Measurements from ENCODE around the gene FIS1.
A peak's percentile ranks its signal among the peaks of the same experiment; 100 is the strongest.
"Not testable (repeated sequence)": the region's sequence is repeated elsewhere in the genome, so short reads cannot be mapped to it uniquely, and the experiment has no call there.

FIS1 gene

DNA sequence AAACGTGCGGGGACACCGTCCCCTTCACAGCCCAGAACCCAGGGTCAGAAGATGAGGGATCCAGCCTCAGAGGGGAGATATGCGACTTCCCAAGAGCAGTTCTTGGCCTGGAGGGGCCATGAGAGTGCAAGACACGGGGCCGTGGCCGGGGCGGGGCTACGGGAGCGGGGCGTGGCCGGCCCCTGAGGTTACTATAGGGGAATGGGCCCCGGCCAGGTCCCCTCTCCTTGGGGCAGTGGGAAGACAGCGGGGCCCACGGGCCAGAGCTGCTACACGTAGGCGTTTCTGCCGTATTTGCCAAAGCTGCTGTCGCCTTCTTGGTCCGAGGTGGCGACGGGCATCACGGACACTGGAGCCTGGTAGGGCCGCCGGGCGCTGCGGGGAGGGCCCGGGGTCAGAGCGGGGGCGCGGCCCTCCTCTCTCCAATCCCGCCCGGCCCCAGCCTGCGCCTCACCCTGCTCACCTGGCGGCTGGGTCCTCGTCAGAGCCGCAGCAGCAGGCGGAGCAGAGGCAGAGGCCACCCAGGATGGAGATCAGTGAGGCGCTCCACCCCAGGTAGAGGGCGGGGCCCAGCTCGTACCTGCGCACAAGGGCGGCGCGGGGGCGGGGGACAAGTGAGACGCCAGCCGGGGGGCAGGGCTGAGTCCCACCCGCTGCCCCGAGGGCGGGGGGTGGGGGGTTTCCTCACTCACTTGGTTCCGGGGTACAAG, 12.6 kb downstream of the FIS1 start:
- no peak for FAIRE-seq

DNA sequence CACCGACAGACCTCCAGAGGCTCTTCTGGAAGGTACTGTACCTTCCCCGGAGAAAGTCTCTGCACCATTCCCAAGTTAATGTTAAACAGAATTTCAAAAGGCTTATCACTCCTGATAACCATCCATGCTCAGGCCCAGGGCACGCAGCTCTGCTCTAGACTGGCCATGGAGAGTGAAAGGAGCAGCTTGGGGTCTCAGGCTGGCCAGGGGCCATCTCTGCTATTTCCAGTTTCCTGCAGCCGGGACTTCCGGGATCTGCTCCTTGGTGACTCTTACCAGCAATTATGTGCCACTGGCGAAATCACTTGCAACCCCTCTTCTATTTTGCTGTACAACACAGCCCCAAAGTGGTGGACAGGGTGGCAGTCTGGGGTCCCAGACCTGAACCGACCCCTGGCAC, 13.2 kb downstream of the FIS1 start:
- no peak for FAIRE-seq

DNA sequence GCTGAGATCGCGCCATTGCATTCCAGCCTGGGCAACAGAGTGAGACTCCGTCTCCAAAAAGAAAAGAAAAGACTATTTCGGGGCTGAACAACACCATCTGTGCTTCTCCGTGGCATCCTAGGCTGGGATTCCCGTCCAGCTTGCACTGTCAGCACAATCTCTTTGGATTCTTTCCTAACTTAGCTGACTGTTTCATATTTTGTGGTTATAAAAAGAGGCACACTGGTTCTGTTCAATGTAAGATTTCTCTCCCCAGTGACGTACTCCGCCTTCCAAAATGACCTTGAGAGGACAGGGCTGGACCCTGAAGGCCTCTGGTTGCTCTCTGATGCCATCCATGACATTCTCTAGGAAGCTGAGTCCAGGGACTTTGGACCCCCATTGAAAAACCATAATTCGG, 18.2 kb downstream of the FIS1 start:
- FAIRE-seq, result no peak

DNA sequence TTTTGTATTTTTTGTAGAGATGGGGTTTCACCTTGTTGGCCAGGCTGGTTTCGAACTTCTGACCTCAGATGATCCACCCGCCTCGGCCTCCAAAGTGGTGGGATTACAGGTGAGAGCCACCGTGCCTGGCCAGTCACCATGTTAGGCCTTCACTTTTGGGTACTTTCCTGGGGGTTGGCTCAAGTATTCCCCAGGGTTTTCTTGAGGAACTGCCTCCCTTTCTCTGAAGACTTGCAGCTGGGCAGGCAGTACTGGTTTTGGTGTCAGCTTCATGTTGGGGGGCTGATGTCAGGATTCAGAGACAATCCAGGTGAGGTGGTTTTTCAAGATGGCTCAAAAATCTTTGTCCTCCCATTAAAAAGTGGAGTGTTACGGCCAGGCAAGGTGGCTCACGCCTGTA, 19.2 kb downstream of the FIS1 start:
- no peak for FAIRE-seq

DNA sequence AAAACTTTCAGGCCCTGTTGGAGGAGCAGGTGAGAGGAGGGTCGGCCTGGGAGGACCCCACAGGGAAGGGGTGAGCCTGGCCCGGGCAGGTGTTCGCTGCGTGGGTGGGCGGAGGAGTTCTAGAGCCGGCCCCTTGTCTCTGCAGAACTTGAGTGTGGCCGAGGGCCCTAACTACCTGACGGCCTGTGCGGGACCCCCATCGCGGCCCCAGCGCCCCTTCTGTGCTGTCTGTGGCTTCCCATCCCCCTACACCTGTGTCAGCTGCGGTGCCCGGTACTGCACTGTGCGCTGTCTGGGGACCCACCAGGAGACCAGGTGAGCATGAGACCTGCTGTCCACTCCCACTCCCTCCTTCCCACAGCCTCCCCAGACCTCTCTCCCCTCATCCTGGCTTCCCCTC, 21.4 kb downstream of the FIS1 start:
- FAIRE-seq, result no peak

DNA sequence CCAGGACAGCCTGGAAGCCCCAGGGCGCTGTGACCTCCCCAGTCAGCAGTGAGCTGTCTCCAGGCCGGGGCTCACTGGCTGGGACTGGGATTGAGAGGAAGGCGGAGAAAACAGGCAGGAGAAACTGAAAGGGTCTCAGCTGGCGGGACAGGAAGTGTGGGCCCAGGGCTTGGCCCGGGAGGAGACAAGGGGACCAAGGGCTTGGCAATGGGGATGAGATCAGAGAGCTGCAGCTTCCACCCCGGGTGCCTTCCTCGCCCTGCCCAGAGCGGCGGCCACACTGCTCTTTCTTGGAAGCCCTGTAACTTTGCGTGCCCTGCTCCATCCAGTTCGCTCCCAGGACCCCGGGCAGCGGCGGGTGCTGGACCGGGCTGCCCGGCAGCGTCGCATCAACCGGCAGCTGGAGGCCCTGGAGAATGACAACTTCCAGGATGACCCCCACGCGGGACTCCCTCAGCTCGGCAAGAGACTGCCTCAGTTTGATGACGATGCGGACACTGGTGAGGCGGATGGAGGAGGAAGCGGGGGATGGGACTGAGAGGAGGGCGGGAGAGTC, 22.5 kb downstream of the FIS1 start:
- FAIRE-seq, result no peak

DNA sequence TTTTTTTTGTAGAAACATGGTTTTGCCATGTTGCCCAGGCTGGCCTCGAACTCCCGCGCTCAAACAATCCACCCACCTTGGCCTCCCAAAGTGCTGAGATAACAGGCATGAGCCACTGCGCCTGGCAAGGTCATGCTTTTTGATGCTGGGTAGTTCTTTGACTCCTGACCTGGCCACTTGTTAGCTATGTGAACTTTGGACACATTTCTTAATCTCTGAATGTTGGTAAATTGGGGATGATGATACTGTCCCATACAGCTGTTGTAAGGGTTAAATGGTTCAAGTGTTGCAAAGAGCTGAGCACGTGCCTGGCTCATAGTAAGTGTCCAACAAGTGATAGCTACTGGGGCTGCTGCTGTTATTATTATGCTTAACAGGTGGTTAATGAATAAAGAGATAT, 24.6 kb downstream of the FIS1 start:
- FAIRE-seq, result no peak

DNA sequence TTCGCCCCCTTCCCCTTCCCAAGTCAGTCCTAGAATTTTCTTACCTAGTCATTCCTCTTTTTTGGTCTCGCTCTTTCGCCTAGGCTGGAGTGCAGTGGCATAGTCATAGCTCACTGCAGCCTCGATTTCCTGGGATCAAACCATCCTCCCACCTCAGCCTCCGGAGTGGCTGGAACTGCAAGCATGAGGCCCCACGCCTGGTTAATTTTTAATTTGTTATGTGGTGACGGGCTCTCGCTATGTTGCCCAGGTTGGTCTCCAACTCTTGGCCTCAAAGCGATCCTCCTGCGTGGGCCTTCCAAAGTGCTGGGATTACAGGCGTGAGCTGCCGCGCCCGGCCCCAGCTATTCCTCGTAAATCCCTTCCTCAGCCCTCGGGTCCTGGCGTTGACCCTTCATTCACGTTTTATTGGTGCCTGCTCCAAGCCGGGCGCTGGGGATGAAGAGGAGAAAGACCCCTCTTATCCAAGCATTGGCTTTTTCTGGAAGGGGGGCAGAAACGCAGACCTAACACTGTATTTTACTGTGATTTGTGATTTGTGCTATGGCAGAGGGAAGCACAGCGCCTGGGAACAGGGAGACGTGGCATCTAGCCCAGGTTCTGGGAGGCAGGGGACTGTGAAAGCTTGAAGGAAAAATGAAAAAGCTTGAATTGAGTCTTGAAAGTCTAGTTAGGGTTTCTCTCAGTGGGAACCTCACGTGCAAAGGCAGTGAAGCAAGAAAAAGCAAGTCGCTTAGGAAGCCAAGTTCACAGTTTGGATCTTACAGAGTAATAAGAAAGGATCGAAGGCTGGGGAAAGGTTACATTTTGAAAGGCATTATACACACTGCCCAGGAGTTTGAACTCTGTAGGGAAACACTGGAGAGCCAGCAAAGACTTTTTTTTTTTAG, 26.4 kb downstream of the FIS1 start:
- no peak for FAIRE-seq

DNA sequence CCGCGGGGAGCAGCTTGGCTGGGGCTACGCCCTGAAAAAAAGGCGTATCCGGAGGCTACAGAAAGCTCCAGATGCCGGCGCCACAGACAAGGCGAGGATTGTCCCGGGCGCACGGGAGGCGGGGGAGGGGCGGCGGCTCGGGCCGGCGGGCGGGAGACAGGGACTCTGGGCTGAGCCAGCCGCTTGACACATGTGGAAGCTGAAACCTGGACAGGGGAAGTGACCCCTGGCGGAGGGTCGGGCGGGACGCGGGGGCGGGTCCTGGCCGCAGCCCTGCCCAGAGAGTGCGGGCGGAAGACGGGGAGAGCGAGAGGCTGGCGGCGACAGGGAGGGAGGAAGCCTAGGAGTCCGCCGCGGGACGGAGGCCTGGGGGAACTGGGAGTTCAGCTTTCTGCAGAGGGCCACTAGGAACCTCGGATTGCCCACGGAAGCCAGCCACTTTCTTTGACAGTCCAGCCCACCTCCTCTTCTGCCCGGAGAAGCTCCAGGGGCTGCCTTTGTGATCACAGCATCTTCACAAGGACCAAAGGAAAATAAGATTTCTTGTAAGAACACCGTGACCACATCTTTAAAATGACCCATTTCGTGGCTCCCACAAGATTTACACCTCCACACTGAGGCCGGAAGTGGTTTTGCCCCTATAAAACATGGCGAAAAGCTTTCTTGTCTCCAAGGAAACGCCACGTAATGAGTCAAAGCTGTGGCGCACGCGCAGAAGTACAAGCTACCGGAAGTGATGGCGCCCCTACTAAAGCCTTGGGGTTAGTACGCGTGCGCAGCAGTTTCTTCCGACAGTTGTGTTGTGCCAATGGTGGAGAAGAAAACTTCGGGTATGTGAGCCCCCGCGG, 27.3 kb downstream of the FIS1 start, which contains the start of the genes PLOD3 and ZNHIT1:
TSS of gene PLOD3 (minus strand) at position 194 of the 848 bp plus-strand sequence. CDS start 307 bp downstream, outside the sequence.
TSS of gene ZNHIT1 (plus strand) at position 778 of the 848 bp plus-strand sequence. CDS start at position 809, 31 bp downstream.
- peak; percentile 98 for FAIRE-seq

DNA sequence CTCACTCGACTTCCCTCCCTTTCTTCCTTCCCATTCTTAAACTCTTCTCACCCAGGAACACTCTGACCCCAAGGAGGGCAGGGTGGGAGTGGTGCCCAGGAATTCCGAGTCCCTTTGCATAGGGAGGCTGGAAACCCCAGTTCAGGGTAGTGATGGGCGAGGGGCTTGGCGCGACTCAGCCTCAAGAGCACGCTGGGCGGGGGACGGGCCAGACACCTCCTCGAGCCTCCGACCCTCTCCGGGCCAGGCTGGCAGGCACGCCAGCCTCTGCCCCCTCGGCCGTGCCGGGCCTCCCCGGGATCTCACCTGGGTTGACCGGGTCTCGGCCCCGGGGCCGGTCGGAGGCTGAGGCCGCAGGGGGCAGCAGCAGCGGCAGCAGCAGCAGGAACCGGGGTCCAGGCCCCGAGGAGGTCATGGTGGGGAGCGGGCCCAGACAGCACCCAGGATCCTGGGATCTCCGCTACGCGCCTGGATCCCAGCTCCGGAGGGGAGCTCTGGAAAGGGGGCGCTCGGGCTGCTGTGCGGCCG, 28.0 kb downstream of the FIS1 start:
- no peak for FAIRE-seq

DNA sequence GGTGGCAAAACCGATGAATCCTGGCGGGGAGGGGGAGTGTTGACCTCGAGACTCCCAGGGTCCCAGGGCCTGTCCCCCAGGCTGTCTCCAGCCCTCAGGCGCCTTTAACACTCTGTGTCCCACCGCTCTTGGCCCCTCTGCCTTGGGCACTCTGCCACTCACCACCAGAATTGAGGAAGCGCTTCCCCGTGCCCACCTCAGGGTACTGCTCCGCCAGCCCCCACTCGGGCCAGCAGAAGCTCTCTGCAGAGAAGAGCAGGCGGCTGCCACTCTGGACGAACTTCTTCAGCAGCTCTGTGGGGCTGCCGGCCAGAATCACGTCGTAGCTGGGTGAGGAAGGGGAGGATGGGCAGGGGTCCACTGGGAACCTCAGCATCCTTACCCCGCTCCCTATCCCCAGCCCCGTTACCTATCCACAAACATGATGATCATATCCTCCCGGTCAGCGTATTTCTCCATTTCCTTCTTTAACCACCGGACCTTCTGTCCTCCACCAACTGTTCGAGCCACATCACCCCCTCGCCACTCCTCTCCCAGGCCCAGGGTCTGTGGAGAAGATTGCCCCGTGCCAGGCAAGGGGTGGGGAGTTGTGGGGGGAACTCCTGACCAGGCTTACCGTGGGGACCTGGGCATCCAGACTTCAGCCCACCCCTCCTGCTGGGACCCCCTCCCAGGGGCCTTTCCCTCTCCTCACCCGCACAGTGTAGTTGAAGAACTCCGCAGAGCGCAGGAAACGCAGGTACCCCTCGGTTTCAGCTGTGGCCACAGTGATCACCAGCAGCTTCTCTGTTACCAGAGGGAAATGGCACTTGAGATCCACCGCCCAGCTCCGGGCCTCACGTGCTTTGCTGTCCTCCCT, 28.7 kb downstream of the FIS1 start:
- FAIRE-seq, result no peak

DNA sequence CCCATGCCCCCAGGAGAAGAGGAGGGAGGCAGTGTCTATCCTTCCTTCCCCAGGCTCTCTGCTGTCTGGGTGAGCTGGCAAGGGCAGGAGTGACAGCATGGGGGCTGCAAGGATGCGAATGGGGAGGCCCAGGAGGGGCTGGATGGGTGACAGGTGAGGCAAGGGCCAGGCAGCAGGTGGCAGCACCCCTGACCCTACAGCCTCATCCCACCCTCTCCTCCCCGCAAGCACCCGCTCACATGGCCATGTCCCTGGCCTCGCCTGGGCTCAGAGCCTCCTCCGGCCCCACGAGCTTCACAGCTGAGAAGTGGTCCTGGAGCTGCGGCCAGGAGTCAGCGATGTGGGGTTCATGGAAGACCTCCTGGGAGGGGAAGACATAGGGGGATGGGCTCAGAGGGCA, 32.9 kb downstream of the FIS1 start:
- no peak for FAIRE-seq

DNA sequence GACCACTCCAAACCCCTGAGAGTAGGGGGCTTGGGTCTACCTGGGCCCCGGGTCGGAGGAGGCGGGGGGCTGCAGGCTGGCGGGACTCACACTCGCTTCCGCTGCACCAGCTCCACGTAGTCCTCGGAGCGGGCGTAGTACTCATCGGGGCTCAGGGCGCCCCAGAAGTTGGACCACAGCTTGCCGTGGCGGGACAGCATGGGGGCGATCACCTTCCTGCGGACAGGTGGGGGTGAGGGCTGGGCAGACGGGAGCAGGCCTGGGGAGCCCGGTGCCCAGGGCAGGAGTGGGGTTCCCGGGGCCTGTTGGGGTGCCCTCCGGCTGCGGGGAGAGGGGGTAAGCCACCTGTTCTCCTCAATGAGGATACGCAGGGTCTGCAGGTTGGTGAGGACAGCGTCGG, 33.4 kb downstream of the FIS1 start:
- no peak for FAIRE-seq

DNA sequence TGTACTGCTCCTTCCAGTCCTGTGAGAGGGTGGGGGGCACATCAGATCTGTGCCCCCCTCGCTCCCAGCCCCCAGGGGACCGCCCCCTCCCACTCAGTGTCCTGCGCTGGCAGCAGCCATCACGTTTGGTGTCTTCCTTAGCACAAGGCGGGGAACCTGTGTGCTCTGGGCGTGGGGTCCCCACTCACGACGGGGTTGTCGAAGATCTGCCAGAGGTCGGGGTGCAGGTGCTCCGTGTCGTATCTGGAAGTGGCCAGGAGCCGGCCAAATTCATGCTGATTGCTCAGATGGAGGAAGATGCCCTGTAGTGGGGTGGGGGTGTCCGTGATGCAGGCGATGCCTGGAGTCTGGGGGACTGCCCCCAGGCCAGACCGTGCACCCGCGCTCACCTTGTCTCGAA, 34.7 kb downstream of the FIS1 start:
- no peak for FAIRE-seq

DNA sequence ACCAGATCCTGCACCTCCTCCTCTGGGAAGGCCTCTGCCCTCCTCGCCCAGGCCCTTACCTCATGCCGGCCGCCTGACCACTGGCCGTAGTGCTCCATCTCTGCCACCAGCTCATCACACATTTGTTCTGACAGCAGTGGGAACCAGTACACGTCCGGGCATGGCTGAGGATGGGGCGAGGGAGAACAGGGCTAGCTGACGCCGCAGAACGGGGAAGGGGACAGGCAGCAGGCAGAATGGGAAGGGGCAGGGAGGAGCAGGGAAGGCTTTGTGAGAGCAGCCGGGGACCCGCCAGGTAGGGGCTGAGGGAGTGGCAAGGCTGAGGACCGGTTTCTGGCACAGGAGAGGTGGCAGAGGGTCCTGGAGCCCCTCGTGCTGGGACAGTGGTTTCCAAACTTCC, 36.1 kb downstream of the FIS1 start:
- no peak for FAIRE-seq

DNA sequence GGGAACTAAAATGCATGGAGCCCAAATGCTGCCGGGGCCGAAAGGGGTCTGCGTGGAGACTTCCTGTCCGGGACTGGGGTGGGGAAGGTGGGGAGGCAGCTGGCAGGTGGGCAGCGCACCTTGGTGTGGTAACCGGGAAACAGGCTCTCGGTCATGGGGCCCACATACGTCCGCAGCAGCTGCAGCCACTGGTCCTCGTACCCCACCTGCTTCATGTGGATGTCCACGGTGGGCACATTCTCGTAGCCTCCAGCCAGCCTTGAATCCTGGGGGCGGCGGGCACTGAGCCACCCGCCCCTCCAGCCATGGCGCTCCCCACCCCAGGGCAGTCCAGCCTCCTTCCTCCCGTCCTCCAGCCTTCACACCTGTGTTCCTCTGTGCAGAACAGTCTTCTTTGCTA, 37.4 kb downstream of the FIS1 start:
- FAIRE-seq, result no peak

DNA sequence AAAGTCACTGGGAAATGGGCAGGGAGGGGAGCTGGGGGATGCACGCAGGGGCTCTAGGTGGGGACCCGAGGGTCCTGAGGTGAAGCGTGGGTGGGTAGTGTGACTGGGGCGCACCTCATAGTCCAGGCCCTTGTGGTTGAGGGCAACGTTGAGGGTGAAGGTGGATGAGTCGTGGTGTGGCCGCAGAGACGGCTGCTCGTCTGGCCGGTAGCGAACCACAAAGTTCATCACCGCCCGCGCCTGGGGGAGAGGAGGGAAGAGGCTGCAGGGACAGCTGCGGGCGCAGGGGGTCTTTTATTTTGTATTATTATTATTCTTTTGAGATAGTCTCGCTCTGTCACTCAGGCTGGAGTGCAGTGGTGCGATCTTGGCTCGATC, 38.2 kb downstream of the FIS1 start:
- no peak for FAIRE-seq

DNA sequence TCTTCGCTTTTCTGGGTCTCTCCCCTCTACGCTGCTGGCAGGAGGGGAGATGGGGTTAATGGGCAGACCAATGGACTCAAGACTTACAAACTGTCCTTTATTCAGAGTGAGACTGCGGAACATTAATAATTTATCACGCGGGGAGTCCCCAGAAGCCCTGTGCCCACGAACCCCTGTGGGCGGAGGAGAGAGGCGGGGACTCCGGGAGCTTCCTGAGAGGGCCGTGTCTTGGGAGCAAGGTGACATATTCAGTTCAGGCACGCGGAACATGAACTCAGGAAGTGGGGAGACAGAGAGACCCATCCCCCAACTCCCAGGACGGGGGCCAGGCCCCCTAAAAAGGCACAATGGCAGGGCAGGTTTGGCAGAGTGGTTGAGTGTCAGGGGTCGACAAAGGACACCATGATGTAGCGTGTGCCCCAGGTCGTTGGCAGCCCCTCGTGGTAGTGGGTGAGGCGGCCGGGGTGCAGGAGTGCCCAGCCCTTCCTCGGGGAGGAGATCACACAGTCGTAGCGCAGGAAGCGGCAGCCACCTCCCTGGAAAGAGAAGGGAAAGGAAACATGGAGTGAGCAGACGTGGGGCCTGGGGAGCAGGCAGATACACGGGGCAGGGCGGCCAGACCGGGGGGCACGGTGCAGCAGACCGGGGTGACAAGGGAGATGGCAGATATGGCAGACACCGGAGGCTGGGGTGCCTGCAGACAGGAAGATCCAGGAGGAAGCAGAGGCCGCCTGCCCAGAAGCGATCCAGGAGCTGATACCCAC, 38.8 kb downstream of the FIS1 start:
- FAIRE-seq, result no peak

DNA sequence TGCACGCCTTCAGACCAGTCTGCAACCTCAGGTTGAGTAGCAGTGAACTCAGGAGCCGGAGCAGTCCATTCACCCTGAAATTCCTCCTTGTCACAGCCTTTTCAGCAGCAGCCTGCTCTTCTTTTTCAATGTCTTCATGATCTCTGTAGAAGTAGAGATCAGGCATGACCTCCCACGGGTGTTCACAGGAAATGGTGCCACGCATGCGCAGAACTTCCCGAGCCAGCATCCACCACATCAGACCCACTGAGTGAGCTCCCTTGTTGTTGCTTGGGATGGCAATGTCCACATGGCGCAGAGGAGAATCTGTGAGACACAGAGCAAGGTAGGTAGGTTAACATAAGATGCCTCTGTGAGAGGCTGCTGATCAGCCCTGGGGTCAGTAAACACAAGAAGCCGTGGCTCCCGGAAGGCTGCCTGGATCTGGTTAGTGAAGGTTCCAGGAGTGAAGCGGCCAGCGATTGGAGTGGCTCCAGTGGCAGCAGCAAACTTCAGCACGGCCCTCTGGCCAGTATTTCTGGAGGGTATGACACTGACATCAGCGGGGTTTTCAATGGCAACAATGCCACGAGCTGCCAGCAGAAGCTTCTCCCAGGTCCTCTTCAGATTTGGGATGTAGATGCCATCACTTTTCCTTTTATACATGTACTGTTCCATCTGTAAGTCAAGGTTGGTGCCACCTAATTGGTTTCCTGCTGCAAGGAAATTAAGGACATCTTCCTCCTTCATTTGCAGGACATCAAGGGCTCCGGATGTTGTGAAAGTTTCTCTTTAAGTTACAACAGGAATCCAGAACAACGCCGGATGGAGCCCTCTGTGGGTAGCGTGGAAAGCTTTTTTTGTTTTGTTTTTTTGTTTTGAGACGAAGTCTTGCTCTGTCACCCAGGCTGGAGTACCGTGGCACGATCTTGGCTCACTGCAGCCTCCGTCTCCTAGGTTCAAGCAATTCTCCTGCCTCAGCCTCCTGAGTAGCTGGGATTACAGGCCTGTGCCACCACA, 40.8 kb downstream of the FIS1 start:
- not testable (repeated sequence) for FAIRE-seq

DNA sequence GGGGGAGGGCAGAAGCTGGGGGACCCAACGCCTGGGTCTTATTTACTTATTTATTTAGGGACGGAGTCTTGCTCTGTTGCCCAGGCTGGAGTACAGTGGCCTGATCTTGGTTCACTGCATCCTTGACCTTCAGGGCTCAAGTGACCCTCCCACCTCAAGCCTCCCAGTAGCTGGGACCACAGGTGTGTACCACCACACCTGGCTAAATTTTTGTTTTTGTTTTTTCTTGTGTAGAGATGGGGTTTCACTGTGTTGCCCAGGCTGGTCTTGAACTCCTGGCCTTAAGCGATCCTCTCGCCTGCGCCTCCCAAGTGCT, 42.3 kb downstream of the FIS1 start:
- no peak for FAIRE-seq

Measured in G401.6 (cell line).